ENCODE measurements around the gene SERINC1. TPM values are rescaled to one million over a fixed set of nuclear protein-coding genes. Genes with fewer than 3 reads are reported as not detected.

Gene SERINC1
- total RNA-seq, 1 experiment from 2014 or later: 82.9 TPM

DNA sequence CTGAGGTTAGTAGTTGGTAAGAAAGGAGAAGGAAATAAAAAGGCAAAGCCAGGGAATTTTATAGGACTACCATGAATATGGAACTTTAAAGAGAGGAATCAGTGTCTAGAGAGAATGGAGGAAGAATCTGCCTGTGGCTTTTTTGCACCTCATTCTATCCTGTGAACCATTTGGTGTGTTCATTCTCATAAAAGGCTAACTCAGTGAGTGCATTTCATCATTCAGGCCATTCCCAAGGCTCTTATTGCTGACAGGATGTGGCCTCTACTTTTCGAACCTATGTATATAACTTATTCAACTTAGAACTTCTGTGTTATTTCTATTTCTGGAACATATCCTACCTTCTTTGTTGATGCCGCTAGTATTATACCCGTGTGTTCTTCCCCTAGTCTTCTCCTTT is 45.0 kb downstream of the SERINC1 start:
- H3K4me1 ChIP-seq (ENCODE audit: insufficient read depth, low read length, poor library complexity, severe bottlenecking): no peaks in the 10 kb centered on the region
- BruUV-seq (replicated peaks): no TSS peak
- CTCF ChIA-PET: no interaction called here
- DNase-seq (ENCODE audit: low spot score): no peak
- H3K27me3 ChIP-seq (replicated peaks; ENCODE audit: insufficient read depth, low read depth, low read length, poor library complexity): no peaks in the 10 kb centered on the region
- H3K9me3 ChIP-seq (ENCODE audit: low read depth, low read length, poor library complexity, severe bottlenecking): no peaks in the 10 kb centered on the region
- H3K27ac ChIP-seq (ENCODE audit: low read depth, low read length, poor library complexity, severe bottlenecking): no peak overlapping the region
- H3K4me3 ChIP-seq (ENCODE audit: low read depth, low read length, poor library complexity, severe bottlenecking): no peak overlapping the region
- intact Hi-C loops (cut with micrococcal nuclease; ENCODE audit: unreplicated experiment): no loop called here
- POLR2A ChIA-PET (ENCODE audit: low non-redundant PET): no interaction called here
- no peak for TF ChIP-seq CTCF (conservative IDR thresholded peaks at IDR 0.05; ENCODE audit: low read depth, low read length)
- peaks cover 87% of the 10 kb centered on the region for H3K36me3 ChIP-seq (ENCODE audit: insufficient read depth, low read length, poor library complexity, severe bottlenecking)

GRCh38 chr6:122423734-122424133 is 47.9 kb downstream of the SERINC1 start:
- intact Hi-C loops (cut with micrococcal nuclease; ENCODE audit: unreplicated experiment): no loop called here
- TF ChIP-seq EZH2 (IDR thresholded peaks at IDR 0.05; ENCODE audit: borderline replicate concordance, low read depth, low read length, poor library complexity, severe bottlenecking) (no peak), CTCF (conservative IDR thresholded peaks at IDR 0.05; ENCODE audit: low read depth, low read length) (no peak)
- no peaks in the 10 kb centered on the region for H3K27me3 ChIP-seq (replicated peaks; ENCODE audit: insufficient read depth, low read depth, low read length, poor library complexity)
- no peaks in the 10 kb centered on the region for H3K4me1 ChIP-seq (ENCODE audit: insufficient read depth, low read length, poor library complexity, severe bottlenecking)
- H3K9me3 ChIP-seq (ENCODE audit: low read depth, low read length, poor library complexity, severe bottlenecking): no peaks in the 10 kb centered on the region
- POLR2A ChIA-PET (ENCODE audit: low non-redundant PET): no interaction called here
- H3K36me3 ChIP-seq (ENCODE audit: insufficient read depth, low read length, poor library complexity, severe bottlenecking): peaks cover 85% of the 10 kb centered on the region
- BruUV-seq (replicated peaks): no TSS peak
- CTCF ChIA-PET: no interaction called here
- H3K27ac ChIP-seq (ENCODE audit: low read depth, low read length, poor library complexity, severe bottlenecking): no peak overlapping the region
- no peak overlapping the region for H3K4me3 ChIP-seq (ENCODE audit: low read depth, low read length, poor library complexity, severe bottlenecking)
- no peak for DNase-seq (ENCODE audit: low spot score)

DNA sequence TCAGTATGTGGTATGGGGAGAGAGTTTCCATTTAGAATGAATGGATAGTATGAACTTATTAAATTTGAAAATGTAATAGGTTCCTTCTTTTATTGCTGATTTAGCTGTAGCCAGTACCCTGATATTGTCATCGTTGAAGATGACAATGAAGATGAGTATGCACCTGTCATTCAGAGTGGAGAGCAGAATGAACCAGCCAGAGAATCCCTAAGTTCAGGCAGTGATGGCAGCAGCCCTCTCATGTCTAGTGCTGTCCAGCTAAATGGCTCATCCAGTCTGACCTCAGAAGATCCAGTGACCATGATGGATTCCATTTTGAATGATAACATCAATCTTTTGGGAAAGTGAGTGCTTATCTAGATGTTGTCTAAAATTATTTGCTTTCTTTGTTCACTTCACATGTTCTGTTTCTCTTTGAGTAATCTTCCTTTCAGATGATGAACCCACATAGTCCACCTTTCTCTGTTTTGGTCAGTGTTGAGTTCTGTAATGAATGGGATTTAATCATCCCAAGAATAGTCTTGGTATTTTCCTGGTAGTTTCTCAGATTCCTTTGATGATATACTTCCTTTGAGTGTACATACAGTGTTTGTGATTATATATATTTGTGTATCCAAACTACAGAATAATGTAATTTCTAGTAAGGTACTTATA is 48.9 kb downstream of the SERINC1 start:
- POLR2A ChIA-PET (ENCODE audit: low non-redundant PET): no interaction called here
- TF ChIP-seq CTCF (conservative IDR thresholded peaks at IDR 0.05; ENCODE audit: low read depth, low read length) (no peak), EZH2 (IDR thresholded peaks at IDR 0.05; ENCODE audit: borderline replicate concordance, low read depth, low read length, poor library complexity, severe bottlenecking) (no peak)
- H3K4me3 ChIP-seq (ENCODE audit: low read depth, low read length, poor library complexity, severe bottlenecking): no peak overlapping the region
- no peaks in the 10 kb centered on the region for H3K27me3 ChIP-seq (replicated peaks; ENCODE audit: insufficient read depth, low read depth, low read length, poor library complexity)
- no peaks in the 10 kb centered on the region for H3K4me1 ChIP-seq (ENCODE audit: insufficient read depth, low read length, poor library complexity, severe bottlenecking)
- H3K9me3 ChIP-seq (ENCODE audit: low read depth, low read length, poor library complexity, severe bottlenecking): no peaks in the 10 kb centered on the region
- DNase-seq (ENCODE audit: low spot score): no peak
- H3K36me3 ChIP-seq (ENCODE audit: insufficient read depth, low read length, poor library complexity, severe bottlenecking): peaks cover 78% of the 10 kb centered on the region
- CTCF ChIA-PET: no interaction called here
- no TSS peak for BruUV-seq (replicated peaks)
- H3K27ac ChIP-seq (ENCODE audit: low read depth, low read length, poor library complexity, severe bottlenecking): no peak overlapping the region
- intact Hi-C loops (cut with micrococcal nuclease; ENCODE audit: unreplicated experiment): no loop called here
